Keratinocyte (primary cell): Measurements from ENCODE around the gene LY6G5B. TPM values are rescaled to one million over a fixed set of nuclear protein-coding genes. Genes with fewer than 3 reads are reported as not detected.

ENCODE experiments used
- DNase-seq: peaks from one replicate; pipeline ENCODE4 v3.0.0-alpha.2; 2011; ENCODE audit warnings: low read depth, missing footprints, low spot score
- FAIRE-seq: peaks from 2 replicates; lab custom pipeline; 2011; peaks lifted over from hg19 to GRCh38; lab: Jason Lieb, UNC
- H2AFZ ChIP-seq: 2 replicates; pipeline ENCODE4 v1.6.0; 2012; ENCODE audit warnings: low read length, control low read depth, inconsistent platforms; ENCODE audit not compliant: control insufficient read depth
- H3K27ac ChIP-seq: 2 replicates; pipeline ENCODE4 v1.5.1; 2011; ENCODE audit warnings: low read length; ENCODE audit not compliant: control insufficient read depth, insufficient read depth
- H3K27me3 ChIP-seq: 3 replicates; pipeline ENCODE4 v1.6.0; 2011; ENCODE audit warnings: low read length; ENCODE audit not compliant: control insufficient read depth, insufficient read depth; ENCODE audit errors: extremely low read depth
- H3K36me3 ChIP-seq, 2 experiments: 2 replicates in 1 of 2; 3 replicates in 1 of 2; pipeline ENCODE4 v1.5.1; 2011; ENCODE audit warnings: low read length in 2 of 2, mild to moderate bottlenecking in 1 of 2; ENCODE audit not compliant: control insufficient read depth in 2 of 2, insufficient read depth in 2 of 2; ENCODE audit errors: extremely low read depth in 1 of 2
- H3K4me1 ChIP-seq: 3 replicates; pipeline ENCODE4 v1.5.1; 2011; ENCODE audit warnings: low read length; ENCODE audit not compliant: control insufficient read depth, insufficient read depth; ENCODE audit errors: extremely low read depth
- H3K4me2 ChIP-seq: 3 replicates; pipeline ENCODE4 v1.6.0; 2011; ENCODE audit warnings: low read depth, low read length; ENCODE audit not compliant: control insufficient read depth, insufficient read depth; ENCODE audit errors: extremely low read depth
- H3K4me3 ChIP-seq, 3 experiments: fragments of 200-600 bp in 1 of 3; sonication (generic) in 1 of 3; 2 replicates in 2 of 3; 3 replicates in 1 of 3; pipeline ENCODE4 v1.5.1; 2011 to 2016; ENCODE audit warnings: low read length in 3 of 3, mild to moderate bottlenecking in 3 of 3, control low read depth in 2 of 3, inconsistent platforms in 1 of 3, low read depth in 1 of 3, mixed read lengths in 1 of 3, mixed run types in 1 of 3, moderate library complexity in 1 of 3; ENCODE audit not compliant: control insufficient read depth in 2 of 3, insufficient read depth in 2 of 3; ENCODE audit errors: extremely low read depth in 1 of 3
- H3K79me2 ChIP-seq: 2 replicates; pipeline ENCODE4 v1.6.0; 2012; ENCODE audit warnings: low read length; ENCODE audit not compliant: control insufficient read depth, insufficient read depth
- H3K9ac ChIP-seq: 3 replicates; pipeline ENCODE4 v1.6.0; 2011; ENCODE audit warnings: low read length; ENCODE audit not compliant: control insufficient read depth, insufficient read depth; ENCODE audit errors: extremely low read depth
- H3K9me1 ChIP-seq: 3 replicates; pipeline ENCODE4 v1.6.0; 2011; ENCODE audit warnings: low read length; ENCODE audit not compliant: control insufficient read depth, insufficient read depth; ENCODE audit errors: extremely low read depth
- H3K9me3 ChIP-seq: 2 replicates; pipeline ENCODE4 v1.5.1; 2012; ENCODE audit warnings: low read depth, low read length; ENCODE audit not compliant: control insufficient read depth
- H4K20me1 ChIP-seq: 3 replicates; pipeline ENCODE4 v1.6.0; 2011; ENCODE audit warnings: low read length; ENCODE audit not compliant: control insufficient read depth, insufficient read depth; ENCODE audit errors: extremely low read depth
- CTCF ChIP-seq, 3 experiments: IDR thresholded peaks in 1 of 3; conservative IDR thresholded peaks in 1 of 3; optimal IDR thresholded peaks in 1 of 3; 2 replicates in 2 of 3; 3 replicates in 1 of 3; pipeline versions ENCODE3 to v1.5.1; 2011; ENCODE audit warnings: low read length in 3 of 3, mild to moderate bottlenecking in 3 of 3, moderate library complexity in 2 of 3, control low read depth in 1 of 3, inconsistent platforms in 1 of 3; ENCODE audit not compliant: insufficient read depth in 2 of 3; ENCODE audit errors: extremely low read depth in 1 of 3
- EZH2 ChIP-seq: IDR thresholded peaks from one replicate; pipeline ENCODE4 v1.6.1; 2012; ENCODE audit warnings: inconsistent platforms, mild to moderate bottlenecking, low read length, moderate library complexity
- dilution Hi-C: fragments of 300-500 bp; cut with MboI; formaldehyde crosslinking; loops from one replicate; pipeline ENCODE4 v1.7.0; 2020; ENCODE audit warnings: low sequenced_read_pairs; ENCODE audit not compliant: extremely low pct_ligation_motif_present
- polyA plus RNA-seq, 5 experiments: library from polyadenylated mRNA; depleted of rRNA in 3 of 5; stranded (reverse) in 3 of 5; stranded (forward) in 1 of 5; unstranded in 1 of 5; fragments of >200 nt; gene quantifications; 1 replicate in 1 of 5; 2 replicates in 3 of 5; 3 replicates in 1 of 5; pipeline versions ENCODE4 v1.2.1 to v1.2.3, GENCODE V29; 2011 to 2012; ENCODE audit warnings: missing spikeins in 2 of 5, low read depth in 1 of 5, low replicate concordance in 1 of 5

LY6G5B gene
- polyA plus RNA-seq, 1 donor (not counting 4 experiments of a cell fraction or from before 2014, with no cell fraction given), result 5.2 TPM

DNA sequence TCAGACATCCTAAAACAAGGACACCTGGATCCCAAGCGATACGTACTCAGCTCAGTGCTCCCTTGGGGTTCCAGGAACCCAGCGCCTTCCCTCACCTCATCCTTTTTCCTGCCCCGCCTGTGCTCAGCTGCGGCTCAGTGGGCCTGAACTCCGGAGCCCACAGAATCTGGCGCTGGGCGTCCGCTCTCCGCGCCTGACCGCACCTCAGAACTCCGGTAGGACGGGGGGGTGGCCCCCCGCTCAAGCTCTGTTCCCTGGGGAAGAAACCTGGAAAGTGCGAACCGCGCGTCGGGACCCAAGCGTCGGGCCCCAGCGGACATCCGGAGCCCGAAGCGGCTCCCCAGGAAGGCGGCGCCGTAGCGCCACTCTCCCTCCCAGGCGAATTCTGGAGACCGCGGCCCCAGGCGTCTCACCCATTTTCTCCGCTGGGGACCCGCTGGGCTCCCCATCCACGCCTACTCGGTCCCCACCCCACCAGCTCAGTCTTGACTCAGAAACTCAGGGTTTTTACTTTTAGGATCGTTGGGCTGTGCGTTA is 11.4 kb downstream of the LY6G5B start:
- no peaks in the 10 kb centered on the region for H3K9me1 ChIP-seq
- H3K27me3 ChIP-seq, result no peaks in the 10 kb centered on the region
- no peaks in the 10 kb centered on the region for H3K79me2 ChIP-seq
- peaks cover 0 to 5% of the 10 kb centered on the region in 2 experiments for H3K36me3 ChIP-seq
- H3K4me3 ChIP-seq, result peak overlapping the region; percentile 35 to 79 (median 69)
- no peak for DNase-seq
- FAIRE-seq, result no peak
- peaks cover 11% of the 10 kb centered on the region for H3K4me1 ChIP-seq
- H3K4me2 ChIP-seq, result peak overlapping the region; percentile 92
- H3K9ac ChIP-seq, result peak overlapping the region; percentile 49
- dilution Hi-C loops, result no loop called here
- no peaks in the 10 kb centered on the region for H3K9me3 ChIP-seq
- H4K20me1 ChIP-seq, result no peaks in the 10 kb centered on the region
- H3K27ac ChIP-seq, result no peak overlapping the region
- peak in 2 of 3 experiments; percentile 19 to 29 for TF ChIP-seq CTCF (optimal IDR thresholded peaks at IDR 0.05 in 1 of 3, IDR thresholded peaks at IDR 0.05 in 1 of 3, conservative IDR thresholded peaks at IDR 0.05 in 1 of 3; ENCODE audit: extremely low read depth in 1 of 3, insufficient read depth in 2 of 3, low read length in 3 of 3)
- TF ChIP-seq EZH2, result no peak
- H2AFZ ChIP-seq, result peak overlapping the region; percentile 84

DNA sequence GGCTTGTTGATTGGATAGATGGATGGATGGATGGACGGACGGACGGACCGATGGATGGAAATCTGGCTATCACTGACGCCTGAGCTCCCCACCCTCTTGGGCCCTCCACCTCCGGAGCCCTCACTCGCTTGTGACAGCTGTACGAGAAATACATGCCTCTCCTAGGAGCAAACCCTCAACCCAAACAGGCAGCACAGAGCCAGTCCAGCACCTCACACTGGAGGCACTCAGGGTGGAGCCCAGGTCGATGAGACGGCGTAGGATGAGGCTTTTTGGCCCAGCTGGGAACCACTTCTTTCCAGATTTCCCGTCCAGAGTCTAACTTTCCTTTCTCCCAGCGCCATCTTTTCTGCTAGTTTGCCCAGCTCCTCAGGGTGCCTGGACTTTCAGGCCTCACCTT is 13.8 kb downstream of the LY6G5B start:
- H2AFZ ChIP-seq, result no peak overlapping the region
- H3K9ac ChIP-seq, result no peak overlapping the region
- dilution Hi-C loops, result no loop called here
- TF ChIP-seq CTCF (optimal IDR thresholded peaks at IDR 0.05 in 1 of 3, IDR thresholded peaks at IDR 0.05 in 1 of 3, conservative IDR thresholded peaks at IDR 0.05 in 1 of 3; ENCODE audit: extremely low read depth in 1 of 3, insufficient read depth in 2 of 3, low read length in 3 of 3) (no peak), EZH2 (no peak)
- H3K36me3 ChIP-seq, result peaks cover 0 to 24% of the 10 kb centered on the region in 2 experiments
- no peak overlapping the region for H3K27ac ChIP-seq
- FAIRE-seq (no peak), DNase-seq (no peak)
- H3K4me2 ChIP-seq, result no peak overlapping the region
- no peaks in the 10 kb centered on the region for H3K27me3 ChIP-seq
- no peaks in the 10 kb centered on the region for H4K20me1 ChIP-seq
- H3K79me2 ChIP-seq, result no peaks in the 10 kb centered on the region
- H3K9me1 ChIP-seq, result no peaks in the 10 kb centered on the region
- peaks cover 11% of the 10 kb centered on the region for H3K4me1 ChIP-seq
- no peaks in the 10 kb centered on the region for H3K9me3 ChIP-seq
- no peak overlapping the region for H3K4me3 ChIP-seq
